ENCODE measurements around the gene RNPC3.

RNPC3 gene

GRCh38 chr1:103525607-103526507 is at the start of gene RNPC3:
Gene RNPC3 (plus strand): TSS chr1:103525699. CDS start chr1:103526071, 372 bp downstream.
- Histone ChIP-seq H3K4me1 (ENCODE audit: control insufficient read depth, insufficient read depth, low read length) (peaks cover 14% of the 10 kb centered on the region; the same call in 1 of the 2 replicates), H3K4me3 (ENCODE audit: low read depth, low read length) (peak within 1 kb of the TSS; percentile 100), H3K27me3 (ENCODE audit: control insufficient read depth, insufficient read depth, low read length) (no peaks in the 10 kb centered on the region), H3K27ac (ENCODE audit: low read depth, low read length) (peak within 1 kb of the TSS; percentile 99), H3K36me3 (ENCODE audit: control insufficient read depth, insufficient read depth, low read length) (peaks cover 10% of the 10 kb centered on the region; the same call in 1 of the 2 replicates), H3K9me3 (ENCODE audit: control insufficient read depth, insufficient read depth, low read length) (no peaks in the 10 kb centered on the region), H3K9ac (ENCODE audit: low read depth, low read length) (peak within 1 kb of the TSS; percentile 96)

- H3K9me3 ChIP-seq (ENCODE audit: control insufficient read depth, insufficient read depth, low read length): no peaks in the 10 kb centered on the region
Measured at GRCh38 chr1:103477101-103477500, 48.4 kb upstream of the RNPC3 start.

GRCh38 chr1:103489935-103490334 is 35.6 kb upstream of the RNPC3 start:
- Histone ChIP-seq H3K36me3 (ENCODE audit: control insufficient read depth, insufficient read depth, low read length) (no peaks in the 10 kb centered on the region), H3K27me3 (ENCODE audit: control insufficient read depth, insufficient read depth, low read length) (no peaks in the 10 kb centered on the region), H3K9ac (ENCODE audit: low read depth, low read length) (no peak overlapping the region), H3K4me1 (ENCODE audit: control insufficient read depth, insufficient read depth, low read length) (0 out of 2 replicates have a peak, but pooled peaks cover 4% of the 10 kb centered on the region), H3K9me3 (ENCODE audit: control insufficient read depth, insufficient read depth, low read length) (no peaks in the 10 kb centered on the region), H3K27ac (ENCODE audit: low read depth, low read length) (no peak overlapping the region), H3K4me3 (ENCODE audit: low read depth, low read length) (no peak overlapping the region)

More at GRCh38 chr1:103477101-103477500, 48.4 kb upstream of the RNPC3 start:
- no peaks in the 10 kb centered on the region for H3K36me3 ChIP-seq (ENCODE audit: control insufficient read depth, insufficient read depth, low read length)
- H3K4me1 ChIP-seq (ENCODE audit: control insufficient read depth, insufficient read depth, low read length): no peaks in the 10 kb centered on the region
- no peak overlapping the region for H3K4me3 ChIP-seq (ENCODE audit: low read depth, low read length)
- H3K27ac ChIP-seq (ENCODE audit: low read depth, low read length): no peak overlapping the region
- H3K9ac ChIP-seq (ENCODE audit: low read depth, low read length): no peak overlapping the region
- H3K27me3 ChIP-seq (ENCODE audit: control insufficient read depth, insufficient read depth, low read length): no peaks in the 10 kb centered on the region

- Histone ChIP-seq H3K27ac (ENCODE audit: low read depth, low read length) (no peak overlapping the region), H3K27me3 (ENCODE audit: control insufficient read depth, insufficient read depth, low read length) (no peaks in the 10 kb centered on the region), H3K4me1 (ENCODE audit: control insufficient read depth, insufficient read depth, low read length) (0 out of 2 replicates have a peak, but pooled peaks cover 4% of the 10 kb centered on the region), H3K9me3 (ENCODE audit: control insufficient read depth, insufficient read depth, low read length) (no peaks in the 10 kb centered on the region), H3K4me3 (ENCODE audit: low read depth, low read length) (no peak overlapping the region), H3K9ac (ENCODE audit: low read depth, low read length) (no peak overlapping the region), H3K36me3 (ENCODE audit: control insufficient read depth, insufficient read depth, low read length) (no peaks in the 10 kb centered on the region)
Measured at GRCh38 chr1:103492003-103492625, 33.4 kb upstream of the RNPC3 start.

GRCh38 chr1:103496014-103496635 is 29.4 kb upstream of the RNPC3 start:
- Histone ChIP-seq H3K36me3 (ENCODE audit: control insufficient read depth, insufficient read depth, low read length) (no peaks in the 10 kb centered on the region), H3K9me3 (ENCODE audit: control insufficient read depth, insufficient read depth, low read length) (no peaks in the 10 kb centered on the region), H3K4me3 (ENCODE audit: low read depth, low read length) (no peak overlapping the region), H3K27me3 (ENCODE audit: control insufficient read depth, insufficient read depth, low read length) (no peaks in the 10 kb centered on the region), H3K9ac (ENCODE audit: low read depth, low read length) (no peak overlapping the region), H3K4me1 (ENCODE audit: control insufficient read depth, insufficient read depth, low read length) (no peaks in the 10 kb centered on the region), H3K27ac (ENCODE audit: low read depth, low read length) (no peak overlapping the region)

- Histone ChIP-seq H3K9me3 (ENCODE audit: control insufficient read depth, insufficient read depth, low read length) (no peaks in the 10 kb centered on the region), H3K36me3 (ENCODE audit: control insufficient read depth, insufficient read depth, low read length) (no peaks in the 10 kb centered on the region), H3K4me1 (ENCODE audit: control insufficient read depth, insufficient read depth, low read length) (no peaks in the 10 kb centered on the region), H3K9ac (ENCODE audit: low read depth, low read length) (no peak overlapping the region), H3K27me3 (ENCODE audit: control insufficient read depth, insufficient read depth, low read length) (no peaks in the 10 kb centered on the region), H3K27ac (ENCODE audit: low read depth, low read length) (no peak overlapping the region), H3K4me3 (ENCODE audit: low read depth, low read length) (no peak overlapping the region)
Measured at GRCh38 chr1:103497404-103497803, 28.1 kb upstream of the RNPC3 start.

- H3K9me3 ChIP-seq (ENCODE audit: control insufficient read depth, insufficient read depth, low read length): no peaks in the 10 kb centered on the region
- H3K27ac ChIP-seq (ENCODE audit: low read depth, low read length): no peak overlapping the region
- H3K9ac ChIP-seq (ENCODE audit: low read depth, low read length): no peak overlapping the region
- no peaks in the 10 kb centered on the region for H3K36me3 ChIP-seq (ENCODE audit: control insufficient read depth, insufficient read depth, low read length)
- no peaks in the 10 kb centered on the region for H3K4me1 ChIP-seq (ENCODE audit: control insufficient read depth, insufficient read depth, low read length)
- H3K27me3 ChIP-seq (ENCODE audit: control insufficient read depth, insufficient read depth, low read length): no peaks in the 10 kb centered on the region
- H3K4me3 ChIP-seq (ENCODE audit: low read depth, low read length): no peak overlapping the region
Measured at GRCh38 chr1:103509250-103509649, 16.2 kb upstream of the RNPC3 start.

- Histone ChIP-seq H3K4me1 (ENCODE audit: control insufficient read depth, insufficient read depth, low read length) (peaks cover 5% of the 10 kb centered on the region; the same call in 1 of the 2 replicates), H3K27me3 (ENCODE audit: control insufficient read depth, insufficient read depth, low read length) (no peaks in the 10 kb centered on the region), H3K27ac (ENCODE audit: low read depth, low read length) (no peak overlapping the region), H3K4me3 (ENCODE audit: low read depth, low read length) (no peak overlapping the region), H3K36me3 (ENCODE audit: control insufficient read depth, insufficient read depth, low read length) (no peaks in the 10 kb centered on the region), H3K9me3 (ENCODE audit: control insufficient read depth, insufficient read depth, low read length) (no peaks in the 10 kb centered on the region), H3K9ac (ENCODE audit: low read depth, low read length) (no peak overlapping the region)
Measured at GRCh38 chr1:103513711-103514110, 11.8 kb upstream of the RNPC3 start.

GRCh38 chr1:103514920-103515503 is 10.5 kb upstream of the RNPC3 start:
- Histone ChIP-seq H3K9ac (ENCODE audit: low read depth, low read length) (no peak overlapping the region), H3K4me3 (ENCODE audit: low read depth, low read length) (no peak overlapping the region), H3K4me1 (ENCODE audit: control insufficient read depth, insufficient read depth, low read length) (peaks cover 5% of the 10 kb centered on the region; the same call in 1 of the 2 replicates), H3K27ac (ENCODE audit: low read depth, low read length) (no peak overlapping the region), H3K36me3 (ENCODE audit: control insufficient read depth, insufficient read depth, low read length) (no peaks in the 10 kb centered on the region), H3K9me3 (ENCODE audit: control insufficient read depth, insufficient read depth, low read length) (no peaks in the 10 kb centered on the region), H3K27me3 (ENCODE audit: control insufficient read depth, insufficient read depth, low read length) (no peaks in the 10 kb centered on the region)

- Histone ChIP-seq H3K36me3 (ENCODE audit: control insufficient read depth, insufficient read depth, low read length) (no peaks in the 10 kb centered on the region), H3K27me3 (ENCODE audit: control insufficient read depth, insufficient read depth, low read length) (no peaks in the 10 kb centered on the region), H3K9ac (ENCODE audit: low read depth, low read length) (no peak overlapping the region), H3K27ac (ENCODE audit: low read depth, low read length) (no peak overlapping the region), H3K4me3 (ENCODE audit: low read depth, low read length) (no peak overlapping the region), H3K9me3 (ENCODE audit: control insufficient read depth, insufficient read depth, low read length) (no peaks in the 10 kb centered on the region), H3K4me1 (ENCODE audit: control insufficient read depth, insufficient read depth, low read length) (peaks cover 5% of the 10 kb centered on the region; the same call in 1 of the 2 replicates)
Measured at GRCh38 chr1:103516283-103516682, 9.2 kb upstream of the RNPC3 start.

Measured in HUES48 (cell line).